ENCODE data around the gene RNF7. TPM values are rescaled to one million over a fixed set of nuclear protein-coding genes. Genes with fewer than 3 reads are reported as not detected.
A peak's percentile ranks its signal among the peaks of the same experiment; 100 is the strongest.

Gene RNF7
- total RNA-seq, 2 donors from 2014 or later = 67.2 to 77.6 TPM

- Mint-ChIP-seq H3K27ac (no peak overlapping the region), H3K4me3 (no peak overlapping the region), H3K27me3 (ENCODE audit: low read depth) (no peaks in the 10 kb centered on the region), H3K9me3 (no peaks in the 10 kb centered on the region), H3K36me3 (ENCODE audit: insufficient read depth in 2 of 2) (no peaks in the 10 kb centered on the region), H3K4me1 (ENCODE audit: low read depth) (no peaks in the 10 kb centered on the region)
- DNase-seq (no peak), ATAC-seq (replicated peaks in 1 of 2) (no peak)
Measured at GRCh38 chr3:141722081-141722480, 16.0 kb upstream of the RNF7 start.

GRCh38 chr3:141722648-141723047, 15.4 kb upstream of the RNF7 start:
- Mint-ChIP-seq H3K9me3 (no peaks in the 10 kb centered on the region), H3K4me3 (no peak overlapping the region), H3K36me3 (ENCODE audit: insufficient read depth in 2 of 2) (no peaks in the 10 kb centered on the region), H3K27me3 (ENCODE audit: low read depth) (peaks cover under 1% of the 10 kb centered on the region), H3K4me1 (ENCODE audit: low read depth) (no peaks in the 10 kb centered on the region), H3K27ac (no peak overlapping the region)
- no peak for ATAC-seq (replicated peaks in 1 of 2)
- no peak for DNase-seq

- Mint-ChIP-seq H3K4me3 (no peak overlapping the region), H3K9me3 (no peaks in the 10 kb centered on the region), H3K27ac (no peak overlapping the region), H3K27me3 (ENCODE audit: low read depth) (peaks cover 7% of the 10 kb centered on the region), H3K4me1 (ENCODE audit: low read depth) (no peaks in the 10 kb centered on the region), H3K36me3 (ENCODE audit: insufficient read depth in 2 of 2) (no peaks in the 10 kb centered on the region)
- ATAC-seq (replicated peaks in 1 of 2) (no peak), DNase-seq (no peak)
Measured at GRCh38 chr3:141723255-141723654, 14.8 kb upstream of the RNF7 start.

- Mint-ChIP-seq H3K4me1 (ENCODE audit: low read depth) (no peaks in the 10 kb centered on the region), H3K36me3 (ENCODE audit: insufficient read depth in 2 of 2) (no peaks in the 10 kb centered on the region), H3K27ac (no peak overlapping the region), H3K27me3 (ENCODE audit: low read depth) (peaks cover 7% of the 10 kb centered on the region), H3K4me3 (no peak overlapping the region), H3K9me3 (no peaks in the 10 kb centered on the region)
- DNase-seq (no peak), ATAC-seq (replicated peaks in 1 of 2) (no peak)
Measured at GRCh38 chr3:141724186-141724585, 13.9 kb upstream of the RNF7 start.

GRCh38 chr3:141725036-141725435, 13.1 kb upstream of the RNF7 start:
- Mint-ChIP-seq H3K9me3 (no peaks in the 10 kb centered on the region), H3K27me3 (ENCODE audit: low read depth) (peaks cover 7% of the 10 kb centered on the region), H3K36me3 (ENCODE audit: insufficient read depth in 2 of 2) (no peaks in the 10 kb centered on the region), H3K27ac (no peak overlapping the region), H3K4me3 (no peak overlapping the region), H3K4me1 (ENCODE audit: low read depth) (no peaks in the 10 kb centered on the region)
- DNase-seq = no peak
- no peak for ATAC-seq (replicated peaks in 1 of 2)

GRCh38 chr3:141726483-141726882, 11.6 kb upstream of the RNF7 start:
- Mint-ChIP-seq H3K27me3 (ENCODE audit: low read depth) (peaks cover 7% of the 10 kb centered on the region), H3K27ac (no peak overlapping the region), H3K9me3 (no peaks in the 10 kb centered on the region), H3K36me3 (ENCODE audit: insufficient read depth in 2 of 2) (no peaks in the 10 kb centered on the region), H3K4me3 (no peak overlapping the region), H3K4me1 (ENCODE audit: low read depth) (no peaks in the 10 kb centered on the region)
- ATAC-seq (replicated peaks in 1 of 2) (no peak), DNase-seq (no peak)

GRCh38 chr3:141728355-141728892, 9.7 kb upstream of the RNF7 start:
- ATAC-seq (replicated peaks in 1 of 2) (no peak), DNase-seq (no peak)
- H3K36me3 Mint-ChIP-seq (ENCODE audit: insufficient read depth in 2 of 2) = no peaks in the 10 kb centered on the region
- H3K27ac Mint-ChIP-seq = no peak overlapping the region
- H3K27me3 Mint-ChIP-seq (ENCODE audit: low read depth) = peaks cover 7% of the 10 kb centered on the region
- H3K9me3 Mint-ChIP-seq = no peaks in the 10 kb centered on the region
- no peak overlapping the region for H3K4me3 Mint-ChIP-seq
- no peaks in the 10 kb centered on the region for H3K4me1 Mint-ChIP-seq (ENCODE audit: low read depth)

- H3K9me3 Mint-ChIP-seq = no peaks in the 10 kb centered on the region
- H3K36me3 Mint-ChIP-seq (ENCODE audit: insufficient read depth in 2 of 2) = no peaks in the 10 kb centered on the region
- no peaks in the 10 kb centered on the region for H3K4me1 Mint-ChIP-seq (ENCODE audit: low read depth)
- H3K27me3 Mint-ChIP-seq (ENCODE audit: low read depth) = peaks cover 7% of the 10 kb centered on the region
- no peak overlapping the region for H3K4me3 Mint-ChIP-seq
- no peak overlapping the region for H3K27ac Mint-ChIP-seq
- DNase-seq = no peak
- ATAC-seq (replicated peaks in 1 of 2) = no peak
Measured at GRCh38 chr3:141729240-141729639, 8.9 kb upstream of the RNF7 start.

- H3K27me3 Mint-ChIP-seq (ENCODE audit: low read depth) = no peaks in the 10 kb centered on the region
- peaks cover 3 to 5% of the 10 kb centered on the region in 2 donors for H3K36me3 Mint-ChIP-seq (ENCODE audit: insufficient read depth in 2 of 2)
- H3K4me3 Mint-ChIP-seq = no peak overlapping the region
- no peak overlapping the region for H3K27ac Mint-ChIP-seq
- ATAC-seq (replicated peaks in 1 of 2) = no peak
- DNase-seq = no peak
- H3K4me1 Mint-ChIP-seq (ENCODE audit: low read depth) = peaks cover 20% of the 10 kb centered on the region
- H3K9me3 Mint-ChIP-seq = no peaks in the 10 kb centered on the region
Measured at GRCh38 chr3:141735176-141735575, 2.9 kb upstream of the RNF7 start.

GRCh38 chr3:141735770-141736465, 2.2 kb upstream of the RNF7 start:
- H3K9me3 Mint-ChIP-seq = no peaks in the 10 kb centered on the region
- DNase-seq (no peak), ATAC-seq (replicated peaks in 1 of 2) (no peak)
- no peaks in the 10 kb centered on the region for H3K27me3 Mint-ChIP-seq (ENCODE audit: low read depth)
- no peak overlapping the region for H3K27ac Mint-ChIP-seq
- peaks cover 3 to 7% of the 10 kb centered on the region in 2 donors for H3K36me3 Mint-ChIP-seq (ENCODE audit: insufficient read depth in 2 of 2)
- peaks cover 28% of the 10 kb centered on the region for H3K4me1 Mint-ChIP-seq (ENCODE audit: low read depth)
- H3K4me3 Mint-ChIP-seq = no peak overlapping the region

GRCh38 chr3:141737093-141737492, 1.0 kb upstream of the RNF7 start:
- no peak for ATAC-seq (replicated peaks in 1 of 2)
- no peak overlapping the region for H3K4me3 Mint-ChIP-seq

GRCh38 chr3:141737678-141738021, 448 bp upstream of the RNF7 start:
- Mint-ChIP-seq H3K27ac (peak overlapping the region; percentile 64), H3K36me3 (ENCODE audit: insufficient read depth in 2 of 2) (peaks cover 5 to 7% of the 10 kb centered on the region in 2 donors), H3K4me1 (ENCODE audit: low read depth) (peaks cover 45% of the 10 kb centered on the region), H3K27me3 (ENCODE audit: low read depth) (no peaks in the 10 kb centered on the region), H3K9me3 (no peaks in the 10 kb centered on the region), H3K4me3 (peak overlapping the region; percentile 97 to 99)
- DNase-seq (no peak), ATAC-seq (replicated peaks in 1 of 2) (no peak)

More at GRCh38 chr3:141737093-141737492, 1.0 kb upstream of the RNF7 start:
- Mint-ChIP-seq H3K9me3 (no peaks in the 10 kb centered on the region), H3K27ac (no peak overlapping the region), H3K27me3 (ENCODE audit: low read depth) (no peaks in the 10 kb centered on the region), H3K4me1 (ENCODE audit: low read depth) (peaks cover 39% of the 10 kb centered on the region), H3K36me3 (ENCODE audit: insufficient read depth in 2 of 2) (peaks cover 3 to 7% of the 10 kb centered on the region in 2 donors)
- no peak for DNase-seq

- H3K4me1 Mint-ChIP-seq (ENCODE audit: low read depth) = peaks cover 52% of the 10 kb centered on the region
- peak overlapping the region; percentile 100 for H3K27ac Mint-ChIP-seq
- DNase-seq (peak; percentile 19 to 29), ATAC-seq (replicated peaks in 1 of 2) (peak in 1 of 2 donors; percentile 25)
- no peaks in the 10 kb centered on the region for H3K27me3 Mint-ChIP-seq (ENCODE audit: low read depth)
- H3K9me3 Mint-ChIP-seq = no peaks in the 10 kb centered on the region
- peaks cover 5 to 7% of the 10 kb centered on the region in 2 donors for H3K36me3 Mint-ChIP-seq (ENCODE audit: insufficient read depth in 2 of 2)
- H3K4me3 Mint-ChIP-seq = peak overlapping the region; percentile 97 to 99
Measured at GRCh38 chr3:141738891-141739363, 829 bp downstream of the RNF7 start.

GRCh38 chr3:141739731-141740130, 1.6 kb downstream of the RNF7 start:
- peak overlapping the region; percentile 97 to 99 for H3K4me3 Mint-ChIP-seq
- H3K27me3 Mint-ChIP-seq (ENCODE audit: low read depth) = no peaks in the 10 kb centered on the region
- H3K4me1 Mint-ChIP-seq (ENCODE audit: low read depth) = peaks cover 57% of the 10 kb centered on the region
- DNase-seq (no peak), ATAC-seq (replicated peaks in 1 of 2) (no peak)
- peaks cover 5 to 14% of the 10 kb centered on the region in 2 donors for H3K36me3 Mint-ChIP-seq (ENCODE audit: insufficient read depth in 2 of 2)
- peak overlapping the region; percentile 100 for H3K27ac Mint-ChIP-seq
- H3K9me3 Mint-ChIP-seq = no peaks in the 10 kb centered on the region

Measured in activated T-cell treated with anti-CD3 and anti-CD28 coated beads, Interleukin-2, amount 50 U/mL, for 72 hours (primary cell).